Epithelial cell of proximal tubule (primary cell): ENCODE data around the gene PPP2R5A. TPM values are rescaled to one million over a fixed set of nuclear protein-coding genes. Genes with fewer than 3 reads are reported as not detected.

ENCODE experiments used
- DNase-seq: peaks from one replicate; pipeline ENCODE4 v3.0.0-alpha.2; 2011; ENCODE audit warnings: low read depth
- H3K4me3 ChIP-seq: 2 replicates; pipeline ENCODE4 v1.5.1; 2011; ENCODE audit warnings: low read depth, mild to moderate bottlenecking, low read length
- CTCF ChIP-seq: conservative IDR thresholded peaks from 2 replicates; pipeline ENCODE4 v1.5.1; 2012; ENCODE audit warnings: low read depth, mild to moderate bottlenecking, low read length
- total RNA-seq: library from RNA; depleted of rRNA; stranded (reverse); fragments of >200 nt; gene quantifications from 2 replicates; pipeline ENCODE4 v1.2.3, GENCODE V29; 2015

PPP2R5A gene
- total RNA-seq, 1 donor from 2014 or later: 31.2 TPM

GRCh38 chr1:212354464-212354863 lies 69.3 kb downstream of the PPP2R5A start:
- TF ChIP-seq CTCF: no peak

GRCh38 chr1:212355230-212355969 lies 70.2 kb downstream of the PPP2R5A start:
- no peak for TF ChIP-seq CTCF
- H3K4me3 ChIP-seq: no peak overlapping the region
- DNase-seq: no peak

More at GRCh38 chr1:212354464-212354863, 69.3 kb downstream of the PPP2R5A start:
- no peak overlapping the region for H3K4me3 ChIP-seq
- DNase-seq: no peak

DNA sequence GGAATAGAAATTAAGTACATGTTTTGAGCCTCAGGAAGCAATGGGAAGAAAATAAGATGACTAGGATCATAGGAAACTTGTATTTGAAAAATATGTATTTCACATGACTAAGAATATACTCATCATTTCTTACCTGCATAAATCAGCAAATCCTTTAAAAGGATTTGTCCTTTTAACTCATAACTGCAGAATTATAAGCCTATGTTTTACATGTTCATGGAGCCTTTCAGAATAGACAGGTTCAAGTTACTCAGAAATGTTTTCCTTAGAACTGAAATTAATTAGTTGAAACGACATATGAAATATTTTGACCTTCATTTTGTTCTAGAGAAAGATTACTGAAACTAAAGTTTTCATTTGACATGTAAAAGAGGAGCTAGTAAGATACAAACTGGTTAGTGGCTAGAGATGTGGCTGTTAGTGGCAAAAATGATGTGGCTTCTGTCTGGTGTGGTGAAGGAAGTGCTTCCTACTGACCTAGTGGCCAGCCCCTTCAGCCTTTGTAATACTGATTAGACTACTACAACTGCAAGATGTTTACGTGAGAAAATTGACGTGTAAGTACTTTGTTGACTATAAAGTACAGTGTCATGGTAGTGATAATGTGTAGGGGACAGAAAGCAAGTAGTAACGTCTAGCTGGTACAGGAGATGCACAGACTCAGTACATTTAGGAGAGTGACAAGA lies 74.7 kb downstream of the PPP2R5A start:
- TF ChIP-seq CTCF: no peak
- DNase-seq: no peak
- H3K4me3 ChIP-seq: no peak overlapping the region

- no peak for TF ChIP-seq CTCF
- no peak for DNase-seq
- H3K4me3 ChIP-seq: no peak overlapping the region
These were observed 79.8 kb downstream of the PPP2R5A start for GRCh38 chr1:212364985-212365384.

- no peak for DNase-seq
- TF ChIP-seq CTCF: no peak
- no peak overlapping the region for H3K4me3 ChIP-seq
These were observed 81.7 kb downstream of the PPP2R5A start for GRCh38 chr1:212366901-212367300.

DNA sequence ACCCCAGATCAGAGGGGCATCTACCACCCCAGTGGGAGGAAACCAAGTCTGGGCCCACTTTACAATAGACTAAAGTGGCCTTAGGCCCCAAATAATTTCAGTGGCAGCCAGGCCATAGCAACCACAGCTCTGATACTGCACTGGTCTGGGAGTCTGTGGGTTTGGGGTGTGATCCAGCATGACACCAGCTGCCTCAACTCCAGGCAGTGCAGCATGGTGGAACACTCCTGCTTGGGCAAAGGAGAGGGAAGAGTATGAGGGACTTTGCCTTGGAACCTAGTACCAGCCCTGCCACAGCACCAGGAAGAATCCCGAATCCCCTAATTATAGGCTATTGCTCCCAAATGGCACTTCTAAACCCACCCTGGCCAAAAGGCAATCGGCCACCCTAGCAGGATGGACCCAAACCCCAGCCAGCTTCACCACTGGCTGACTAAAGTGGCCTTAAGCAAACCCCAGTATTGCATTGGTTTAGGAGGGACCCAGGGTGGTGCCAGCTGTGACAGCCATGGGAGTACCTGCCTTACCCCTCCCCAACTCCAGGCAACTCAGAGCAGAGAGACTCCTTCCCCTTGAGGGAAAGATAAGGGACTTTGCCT lies 82.4 kb downstream of the PPP2R5A start:
- no peak for TF ChIP-seq CTCF
- DNase-seq: no peak

More for the DNA sequence above, 82.4 kb downstream of the PPP2R5A start:
- no peak overlapping the region for H3K4me3 ChIP-seq
